Measurements from ENCODE around the gene CHST12.

- TF ChIP-seq USF2 (CRISPR knock-in tag; IDR thresholded peaks at IDR 0.05) (no peak), CTCF (IDR thresholded peaks at IDR 0.05) (no peak), USF1 (CRISPR knock-in tag; IDR thresholded peaks at IDR 0.05) (no peak), TEAD4 (CRISPR knock-in tag; IDR thresholded peaks at IDR 0.05) (no peak), ZBTB43 (CRISPR knock-in tag; IDR thresholded peaks at IDR 0.05) (no peak), ATF1 (CRISPR knock-in tag; IDR thresholded peaks at IDR 0.05) (no peak), CREM (CRISPR knock-in tag; IDR thresholded peaks at IDR 0.05) (no peak), GABPB1 (CRISPR knock-in tag; IDR thresholded peaks at IDR 0.05) (no peak), KAT7 (CRISPR knock-in tag; IDR thresholded peaks at IDR 0.05; ENCODE audit: borderline replicate concordance) (no peak), TCF7 (CRISPR knock-in tag; IDR thresholded peaks at IDR 0.05; ENCODE audit: low read depth) (no peak), ETV6 (CRISPR knock-in tag; IDR thresholded peaks at IDR 0.05) (no peak), E2F1 (CRISPR knock-in tag; IDR thresholded peaks at IDR 0.05) (no peak), ZNF121 (CRISPR knock-in tag; IDR thresholded peaks at IDR 0.05) (no peak), MLX (CRISPR knock-in tag; IDR thresholded peaks at IDR 0.05) (no peak)
Measured at GRCh38 chr7:2386964-2387669, 16.3 kb upstream of the CHST12 start.

Data from WTC11 (cell line).